Lung (tissue), 12 donors: ENCODE data around the gene DGCR2. TPM values are rescaled to one million over a fixed set of nuclear protein-coding genes. Genes with fewer than 3 reads are reported as not detected.

Experiments
- ATAC-seq: fragments of 200-7000 bp; cut with Tn5 transposase; one replicate; pipeline ENCODE4 v1.9.1; 2020; ENCODE audit warnings: moderate number of reproducible peaks; ENCODE audit not compliant: insufficient read depth, low FRiP score
- DNase-seq, 3 donors: peaks; one replicate each; pipeline ENCODE4 v3.0.0-alpha.2; 2013 to 2017
- H3K27ac ChIP-seq, 2 donors: one replicate each; pipeline ENCODE4 v1.5.1; 2013; ENCODE audit warnings: mild to moderate bottlenecking in 2 of 2, moderate library complexity in 2 of 2, control low read depth in 1 of 2, inconsistent platforms in 1 of 2, low read depth in 1 of 2, low read length in 1 of 2
- H3K27me3 ChIP-seq, 3 donors: one replicate each; pipeline ENCODE4 v1.5.1; 2013; ENCODE audit warnings: low read length in 2 of 3; ENCODE audit not compliant: control insufficient read depth in 3 of 3, insufficient read depth in 3 of 3
- H3K36me3 ChIP-seq, 4 donors: one replicate each; pipeline ENCODE4 v1.5.1; 2013; ENCODE audit warnings: low read length in 4 of 4, mild to moderate bottlenecking in 1 of 4, moderate library complexity in 1 of 4; ENCODE audit not compliant: control insufficient read depth in 4 of 4, insufficient read depth in 4 of 4
- H3K4me1 ChIP-seq, 5 donors: one replicate each; pipeline ENCODE4 v1.5.1; 2013; ENCODE audit warnings: low read length in 5 of 5, mild to moderate bottlenecking in 2 of 5, moderate library complexity in 1 of 5; ENCODE audit not compliant: control insufficient read depth in 5 of 5, insufficient read depth in 5 of 5
- H3K4me3 ChIP-seq: one replicate; pipeline ENCODE4 v1.5.1; 2013; ENCODE audit warnings: mild to moderate bottlenecking, control low read depth, moderate library complexity
- H3K9ac ChIP-seq, 2 donors: one replicate each; pipeline ENCODE4 v1.5.1; 2013; ENCODE audit warnings: low read length in 2 of 2, control low read depth in 1 of 2; ENCODE audit not compliant: insufficient read depth in 1 of 2
- H3K9me3 ChIP-seq, 4 donors: one replicate each; pipeline ENCODE4 v1.5.1; 2013; ENCODE audit warnings: low read length in 3 of 4, mild to moderate bottlenecking in 1 of 4, moderate library complexity in 1 of 4; ENCODE audit not compliant: control insufficient read depth in 4 of 4, insufficient read depth in 3 of 4
- CTCF ChIP-seq: IDR thresholded peaks from 2 replicates; pipeline ENCODE4 v1.5.1; 2012; ENCODE audit warnings: mild to moderate bottlenecking; ENCODE audit errors: control extremely low read depth, extremely low read depth
- WGBS, 2 donors: extraction: QIAGEN DNeasy Blood & Tissue Kit; methylation state at CpG; one replicate each; pipeline ENCODE4 v1.1.7; 2013; 5-methylcytosine and 5-hydroxymethylcytosine counted together
- polyA plus RNA-seq, 2 donors: library from polyadenylated mRNA; stranded (reverse); fragments of 200-250 nt; gene quantifications; one replicate each; pipeline ENCODE4 v1.2.1, GENCODE V29; 2013
- total RNA-seq, 2 donors: library from RNA; depleted of rRNA in 1 of 2; stranded (reverse); fragments of >200 nt in 1 of 2; gene quantifications; one replicate each; pipeline ENCODE4 v1.2.1, GENCODE V29; 2014 to 2021
- donor health status: control.
- donor health status: control.
- donor health status: Bipolar disorder and iron deficiency.
- donor health status: healthy.
- donor health status: DM: yes; HTN: yes; CAD: no.

The DGCR2 gene
- total and polyA plus RNA-seq, 4 donors: 40.4 to 77.4 (median 50.5) TPM

DNA sequence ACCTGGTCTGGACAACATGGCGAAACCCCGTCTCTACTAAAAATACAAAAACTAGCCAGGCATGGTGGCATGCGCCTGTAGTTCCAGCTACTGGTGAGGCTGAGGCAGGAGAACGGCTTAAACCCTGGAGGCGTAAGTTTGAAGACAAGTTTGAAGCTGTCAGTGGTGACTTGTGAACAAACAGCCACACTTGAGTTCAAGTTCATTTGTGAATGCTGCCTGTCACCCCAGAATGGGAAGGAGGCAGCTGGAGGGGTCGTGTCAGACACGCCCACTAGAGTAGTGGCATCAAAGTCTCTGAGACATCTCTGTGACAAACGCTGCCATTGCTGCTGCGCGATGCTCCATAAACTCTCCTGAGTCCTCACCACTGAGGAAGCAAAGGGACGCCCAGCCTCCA lies 74.2 kb downstream of the DGCR2 start:
- H3K36me3 ChIP-seq: peaks cover 15 to 57% (median 44%) of the 10 kb centered on the region in 4 donors
- H3K9ac ChIP-seq: no peak overlapping the region
- H3K9me3 ChIP-seq: no peaks in the 10 kb centered on the region
- TF ChIP-seq CTCF: no peak
- H3K27ac ChIP-seq: no peak overlapping the region
- no peak for ATAC-seq
- H3K4me1 ChIP-seq: no peaks in the 10 kb centered on the region
- no peak for DNase-seq
- 98% methylated on average over 11 of the region's 11 CpGs for WGBS, 2 donors
- H3K4me3 ChIP-seq: no peak overlapping the region
- no peaks in the 10 kb centered on the region for H3K27me3 ChIP-seq

GRCh38 chr22:19046719-19047609 lies 75.2 kb downstream of the DGCR2 start:
- Histone ChIP-seq H3K4me3 (no peak overlapping the region), H3K36me3 (peaks cover 15 to 62% (median 46%) of the 10 kb centered on the region in 4 donors), H3K9ac (no peak overlapping the region), H3K9me3 (no peaks in the 10 kb centered on the region), H3K27me3 (no peaks in the 10 kb centered on the region), H3K27ac (no peak overlapping the region), H3K4me1 (no peaks in the 10 kb centered on the region)
- 96 to 98% methylated on average over 5 of the region's 5 CpGs for WGBS, 2 donors
- TF ChIP-seq CTCF: no peak
- DNase-seq: no peak
- ATAC-seq: no peak

GRCh38 chr22:19046287-19046686 lies 75.9 kb downstream of the DGCR2 start:
- TF ChIP-seq CTCF: no peak
- H3K27me3 ChIP-seq: no peaks in the 10 kb centered on the region
- H3K4me1 ChIP-seq: no peaks in the 10 kb centered on the region
- H3K9ac ChIP-seq: no peak overlapping the region
- no peak overlapping the region for H3K4me3 ChIP-seq
- DNase-seq (no peak), ATAC-seq (no peak)
- no peaks in the 10 kb centered on the region for H3K9me3 ChIP-seq
- H3K27ac ChIP-seq: no peak overlapping the region
- peaks cover 18 to 65% (median 46%) of the 10 kb centered on the region in 4 donors for H3K36me3 ChIP-seq
- 98% methylated on average over 2 of the region's 2 CpGs for WGBS, 2 donors
